GM12878 (cell line): Measurements from ENCODE around the gene LMLN. TPM values are rescaled to one million over a fixed set of nuclear protein-coding genes. Genes with fewer than 3 reads are reported as not detected.

Experiments used
- polyA plus RNA-seq, 11 experiments: library from polyadenylated mRNA; depleted of rRNA in 4 of 11; unstranded in 6 of 11; stranded (reverse) in 5 of 11; fragments of >200 nt; fragmentation: Nextera tagmentation in 4 of 11; fragmentation: Illumina TruSeq in 1 of 11; extraction: Ambion mirVana in 4 of 11; extraction: Trizol in 1 of 11; gene quantifications; 1 replicate in 1 of 11; 2 replicates in 10 of 11; pipeline versions ENCODE4 v1.2.1 to v1.2.3, GENCODE V29; 2011 to 2016; ENCODE audit warnings: inconsistent platforms in 2 of 11, missing spikeins in 2 of 11, low read depth in 1 of 11
- small RNA-seq: library from RNA; depleted of rRNA; stranded (forward); fragments of <200 nt; gene quantifications from one replicate; pipeline ENCODE3, GENCODE V24; 2014
- total RNA-seq, 4 experiments: library from RNA; depleted of rRNA in 3 of 4; stranded (reverse); fragments of >200 nt in 3 of 4; fragmentation: Illumina TruSeq in 1 of 4; extraction: Trizol in 1 of 4; gene quantifications; 2 replicates each; pipeline versions ENCODE4 v1.2.1 to v1.2.3, GENCODE V29; 2013 to 2021

The LMLN gene
- total and polyA plus RNA-seq, 10 of the 15 experiments (the other 5 are each of a cell fraction or from before 2014, with no cell fraction given), result 0.02 to 1.7 (median 0.81) TPM

Small RNA genes lying within 50 kb of the gene (small RNA-seq; reads per million reads assigned to genes)
- not detected for gene RNU6-621P
- gene RNU6-821P, result not detected

Other genes starting within 250 kb of the LMLN start
- 39.0 and 43.9 TPM in 2 replicates for gene RUBCN, start 223.3 kb upstream of the LMLN start, total RNA-seq (2014; rRNA removed)
- gene RUBCN, start 223.3 kb upstream of the LMLN start, total RNA-seq (2014; rRNA removed; fragmentation: Illumina TruSeq; extraction: Trizol), result 27.1 and 28.1 TPM in 2 replicates
- gene RUBCN, start 223.3 kb upstream of the LMLN start, total RNA-seq (2021), result 74.8 and 79.9 TPM in 2 replicates
- gene RUBCN, start 223.3 kb upstream of the LMLN start, polyA plus RNA-seq (2011; rRNA removed), result 15.6 and 24.0 TPM in 2 replicates
- 36.9 and 37.1 TPM in 2 replicates for gene RUBCN, start 223.3 kb upstream of the LMLN start, polyA plus RNA-seq (2014; fragmentation: Illumina TruSeq; extraction: Trizol)
- gene RUBCN, start 223.3 kb upstream of the LMLN start, polyA plus RNA-seq (2014; fragmentation: Nextera tagmentation; extraction: Ambion mirVana), result 10 to 100 TPM; 15.5 to 25.5 TPM
- gene RUBCN, start 223.3 kb upstream of the LMLN start, polyA plus RNA-seq (2014; rRNA removed), result 55.8 and 61.4 TPM in 2 replicates
- 10 to 100 TPM; 51.1 to 52.5 TPM for gene RUBCN, start 223.3 kb upstream of the LMLN start, polyA plus RNA-seq (2016; fragmentation: Nextera tagmentation; extraction: Ambion mirVana)
- 48.3 and 63.8 TPM in 2 replicates for gene FYTTD1, start 210.3 kb upstream of the LMLN start, total RNA-seq (2014; rRNA removed)
- gene FYTTD1, start 210.3 kb upstream of the LMLN start, total RNA-seq (2014; rRNA removed; fragmentation: Illumina TruSeq; extraction: Trizol), result 61.5 and 64.6 TPM in 2 replicates
- gene FYTTD1, start 210.3 kb upstream of the LMLN start, total RNA-seq (2021), result 64.6 and 71.3 TPM in 2 replicates
- 43.2 and 76.1 TPM in 2 replicates for gene FYTTD1, start 210.3 kb upstream of the LMLN start, polyA plus RNA-seq (2011; rRNA removed)
- gene FYTTD1, start 210.3 kb upstream of the LMLN start, polyA plus RNA-seq (2014; fragmentation: Illumina TruSeq; extraction: Trizol), result 82.3 and 101 TPM in 2 replicates
- 10 to 100 TPM; 25.5 to 35.5 TPM for gene FYTTD1, start 210.3 kb upstream of the LMLN start, polyA plus RNA-seq (2014; fragmentation: Nextera tagmentation; extraction: Ambion mirVana)
- 54.2 and 65.6 TPM in 2 replicates for gene FYTTD1, start 210.3 kb upstream of the LMLN start, polyA plus RNA-seq (2014; rRNA removed)
- gene FYTTD1, start 210.3 kb upstream of the LMLN start, polyA plus RNA-seq (2016; fragmentation: Nextera tagmentation; extraction: Ambion mirVana), result 100 to 1,000 TPM in 1 of 2 experiments, 10 to 100 TPM in 1; 98.9 to 101 TPM
- 39.8 and 44.6 TPM in 2 replicates for gene LRCH3, start 169.0 kb upstream of the LMLN start, total RNA-seq (2014; rRNA removed)
- 41.5 and 50.4 TPM in 2 replicates for gene LRCH3, start 169.0 kb upstream of the LMLN start, total RNA-seq (2014; rRNA removed; fragmentation: Illumina TruSeq; extraction: Trizol)
- 40.0 and 48.3 TPM in 2 replicates for gene LRCH3, start 169.0 kb upstream of the LMLN start, total RNA-seq (2021)
- gene LRCH3, start 169.0 kb upstream of the LMLN start, polyA plus RNA-seq (2011; rRNA removed), result 111 and 132 TPM in 2 replicates
- 44.9 and 49.5 TPM in 2 replicates for gene LRCH3, start 169.0 kb upstream of the LMLN start, polyA plus RNA-seq (2014; fragmentation: Illumina TruSeq; extraction: Trizol)
- gene LRCH3, start 169.0 kb upstream of the LMLN start, polyA plus RNA-seq (2014; fragmentation: Nextera tagmentation; extraction: Ambion mirVana), result 1 to 10 TPM; 3.9 to 7.3 TPM
- gene LRCH3, start 169.0 kb upstream of the LMLN start, polyA plus RNA-seq (2014; rRNA removed), result 133 and 136 TPM in 2 replicates
- 10 to 100 TPM; 26.6 to 26.8 TPM for gene LRCH3, start 169.0 kb upstream of the LMLN start, polyA plus RNA-seq (2016; fragmentation: Nextera tagmentation; extraction: Ambion mirVana)
- gene RPL35A, start 10.0 kb upstream of the LMLN start, total RNA-seq (2014; rRNA removed), result 774 and 1,139 TPM in 2 replicates
- 2,045 and 2,048 TPM in 2 replicates for gene RPL35A, start 10.0 kb upstream of the LMLN start, total RNA-seq (2014; rRNA removed; fragmentation: Illumina TruSeq; extraction: Trizol)
- gene RPL35A, start 10.0 kb upstream of the LMLN start, total RNA-seq (2021), result 1,469 and 1,543 TPM in 2 replicates
- gene RPL35A, start 10.0 kb upstream of the LMLN start, polyA plus RNA-seq (2011; rRNA removed), result 1,355 and 2,033 TPM in 2 replicates
- 2,605 and 3,098 TPM in 2 replicates for gene RPL35A, start 10.0 kb upstream of the LMLN start, polyA plus RNA-seq (2014; fragmentation: Illumina TruSeq; extraction: Trizol)
- 1,000 to 10,000 TPM; 2,763 to 3,144 TPM for gene RPL35A, start 10.0 kb upstream of the LMLN start, polyA plus RNA-seq (2014; fragmentation: Nextera tagmentation; extraction: Ambion mirVana)
- 1,819 and 2,206 TPM in 2 replicates for gene RPL35A, start 10.0 kb upstream of the LMLN start, polyA plus RNA-seq (2014; rRNA removed)
- gene RPL35A, start 10.0 kb upstream of the LMLN start, polyA plus RNA-seq (2016; fragmentation: Nextera tagmentation; extraction: Ambion mirVana), result 1,000 to 10,000 TPM; 1,637 to 1,641 TPM